Neuronal stem cell (in vitro differentiated cells): ENCODE results near the gene CREG1. TPM values are rescaled to one million over a fixed set of nuclear protein-coding genes. Genes with fewer than 3 reads are reported as not detected.

Source experiments
- DNase-seq: peaks from one replicate; pipeline ENCODE4 v3.0.0-alpha.2; 2013; ENCODE audit warnings: low spot score
- H2AFZ ChIP-seq: one replicate; pipeline ENCODE4 v1.6.1; 2013; ENCODE audit warnings: mild to moderate bottlenecking, low read length, inconsistent platforms
- H2AK5ac ChIP-seq: 2 replicates; pipeline ENCODE4 v1.6.1; 2013; ENCODE audit warnings: low read depth, mild to moderate bottlenecking, inconsistent platforms, low read length, moderate library complexity, mixed read lengths
- H2BK120ac ChIP-seq: 2 replicates; pipeline ENCODE4 v1.6.1; 2013; ENCODE audit warnings: low read depth, mild to moderate bottlenecking, inconsistent platforms, low read length, moderate library complexity, mixed read lengths
- H2BK12ac ChIP-seq: one replicate; pipeline ENCODE4 v1.6.1; 2013; ENCODE audit warnings: low read length, inconsistent platforms
- H2BK15ac ChIP-seq: 2 replicates; pipeline ENCODE4 v1.6.1; 2013; ENCODE audit warnings: mild to moderate bottlenecking, low read length, inconsistent platforms, mixed read lengths
- H2BK5ac ChIP-seq: one replicate; pipeline ENCODE4 v1.6.1; 2013; ENCODE audit warnings: inconsistent platforms, mild to moderate bottlenecking, low read length, moderate library complexity
- H3K14ac ChIP-seq: one replicate; pipeline ENCODE4 v1.6.1; 2013; ENCODE audit warnings: low read length, inconsistent platforms
- H3K18ac ChIP-seq: 2 replicates; pipeline ENCODE4 v1.6.1; 2013; ENCODE audit warnings: low read length, inconsistent platforms
- H3K23ac ChIP-seq: 2 replicates; pipeline ENCODE4 v1.6.1; 2013; ENCODE audit warnings: low read depth, mild to moderate bottlenecking, mixed read lengths, low read length, inconsistent platforms; ENCODE audit not compliant: poor library complexity
- H3K27ac ChIP-seq: replicated peaks from 3 replicates; pipeline ENCODE4 v1.5.1; 2013; ENCODE audit warnings: low read length, inconsistent platforms
- H3K27me3 ChIP-seq, 3 experiments: 2 replicates each; pipeline ENCODE4 v1.6.1; 2013; ENCODE audit warnings: low read length in 3 of 3, mild to moderate bottlenecking in 2 of 3, inconsistent platforms in 1 of 3, low read depth in 1 of 3, mixed read lengths in 1 of 3, moderate library complexity in 1 of 3; ENCODE audit not compliant: control insufficient read depth in 3 of 3, insufficient read depth in 3 of 3
- H3K36me3 ChIP-seq, 2 donors: replicated peaks in 1 of 2; 2 replicates each; pipeline ENCODE4 v1.6.1; 2013; ENCODE audit warnings: low read length in 2 of 2; ENCODE audit not compliant: control insufficient read depth in 2 of 2, insufficient read depth in 2 of 2
- H3K4ac ChIP-seq: 2 replicates; pipeline ENCODE4 v1.6.1; 2013; ENCODE audit warnings: inconsistent platforms, mild to moderate bottlenecking, low read length, moderate library complexity
- H3K4me1 ChIP-seq, 2 donors: 1 replicate in 1 of 2; 2 replicates in 1 of 2; pipeline ENCODE4 v1.6.1; 2013; ENCODE audit warnings: low read length in 2 of 2, low read depth in 1 of 2; ENCODE audit not compliant: control insufficient read depth in 2 of 2, insufficient read depth in 1 of 2
- H3K4me2 ChIP-seq: one replicate; pipeline ENCODE4 v1.6.1; 2013; ENCODE audit warnings: mild to moderate bottlenecking, low read length, inconsistent platforms; ENCODE audit not compliant: insufficient read depth, poor library complexity, severe bottlenecking
- H3K4me3 ChIP-seq, 2 donors: 2 replicates each; pipeline ENCODE4 v1.5.1; 2013; ENCODE audit warnings: low read length in 2 of 2, mild to moderate bottlenecking in 2 of 2, inconsistent platforms in 1 of 2, moderate library complexity in 1 of 2
- H3K79me1 ChIP-seq: one replicate; pipeline ENCODE4 v1.6.1; 2013; ENCODE audit warnings: low read depth, mild to moderate bottlenecking, inconsistent platforms, low read length, moderate library complexity
- H3K9ac ChIP-seq: one replicate; pipeline ENCODE4 v1.6.1; 2013; ENCODE audit warnings: mild to moderate bottlenecking, low read depth, low read length, inconsistent platforms; ENCODE audit not compliant: poor library complexity
- H3K9me3 ChIP-seq, 2 donors: replicated peaks in 1 of 2; 2 replicates each; pipeline versions ENCODE3 to v1.6.1; 2013; ENCODE audit warnings: low read length in 2 of 2, mild to moderate bottlenecking in 2 of 2, inconsistent platforms in 1 of 2, low read depth in 1 of 2, mixed read lengths in 1 of 2, moderate library complexity in 1 of 2; ENCODE audit not compliant: control insufficient read depth in 2 of 2, insufficient read depth in 1 of 2
- H4K8ac ChIP-seq: one replicate; pipeline ENCODE4 v1.6.1; 2013; ENCODE audit warnings: low read depth, mild to moderate bottlenecking, inconsistent platforms, low read length, moderate library complexity
- H4K91ac ChIP-seq: one replicate; pipeline ENCODE4 v1.6.1; 2013; ENCODE audit warnings: low read length, low read depth, mild to moderate bottlenecking, inconsistent platforms; ENCODE audit not compliant: poor library complexity
- WGBS, 2 donors: extraction: QIAGEN DNeasy Blood & Tissue Kit; methylation state at CpG; one replicate each; pipeline ENCODE4 v1.1.7; 2013; ENCODE audit warnings: missing lambda C conversion rate in 2 of 2, mixed read lengths in 1 of 2; ENCODE audit not compliant: insufficient read length in 2 of 2, insufficient replicate concordance in 1 of 2; ENCODE audit errors: extremely low coverage in 2 of 2; 5-methylcytosine and 5-hydroxymethylcytosine counted together
- polyA plus RNA-seq, 2 experiments: library from polyadenylated mRNA; stranded (reverse); fragments of 200-250 nt; gene quantifications; one replicate each; pipeline ENCODE4 v1.2.3, GENCODE V29; 2013

Gene CREG1
- 32.6 TPM for polyA plus RNA-seq (2013, experiment 1 of 2)
- polyA plus RNA-seq (2013, experiment 2 of 2), result 33.4 TPM

DNA sequence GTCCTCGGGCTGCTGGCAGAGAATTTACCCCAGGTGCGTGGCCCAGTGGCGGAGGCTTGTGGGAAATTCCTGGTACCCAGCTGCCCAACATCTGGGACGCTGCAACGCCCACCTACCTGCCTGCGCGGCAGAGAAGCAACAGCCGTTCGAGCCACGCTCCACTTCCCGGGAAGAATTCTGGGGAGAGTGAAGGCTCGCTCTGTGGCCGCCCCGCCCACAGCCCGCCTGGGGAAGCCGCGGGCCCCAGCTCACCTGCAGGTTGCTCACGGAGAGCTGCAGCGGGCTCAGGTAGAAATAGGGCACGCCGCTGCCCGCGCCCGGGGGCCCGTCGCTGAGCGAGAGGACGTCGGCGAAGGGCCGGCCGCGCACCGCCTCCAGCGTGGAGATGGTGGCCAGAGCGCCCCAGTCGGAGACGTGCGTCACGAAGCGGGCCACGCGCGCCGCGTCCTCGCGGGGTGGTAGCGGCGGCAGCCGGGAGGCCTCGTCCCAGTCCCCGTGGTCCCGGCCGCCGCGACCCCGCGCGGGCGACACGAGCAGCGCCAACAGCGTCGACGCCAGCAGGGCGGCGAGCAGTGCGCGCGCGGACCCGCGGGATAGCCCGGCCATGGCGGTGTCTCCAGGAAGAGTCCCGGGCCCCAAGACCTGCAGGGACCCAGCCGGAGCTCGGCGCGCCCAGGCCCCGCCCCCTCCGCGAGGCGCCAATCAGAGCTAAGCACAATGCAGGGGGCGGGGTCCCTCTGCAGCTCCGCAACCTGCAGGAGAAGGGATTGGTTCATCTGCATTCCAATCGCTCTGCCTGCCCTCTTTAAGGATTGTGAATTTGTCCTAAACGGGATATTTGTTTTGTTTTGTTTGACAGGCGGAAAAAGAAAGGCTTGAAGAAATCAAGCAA, at the start of gene CREG1:
Gene CREG1, minus strand, starts transcription at position 627 of the 892 bp plus-strand sequence.
- peak within 1 kb of the TSS; percentile 67 for H2BK5ac ChIP-seq
- H3K9me3 ChIP-seq, result no peaks in the 10 kb centered on the region
- H3K14ac ChIP-seq, result peak within 1 kb of the TSS; percentile 33
- H2AFZ ChIP-seq, result peak within 1 kb of the TSS; percentile 97
- H4K8ac ChIP-seq, result no peak within 1 kb of the TSS
- H3K4me2 ChIP-seq, result peak within 1 kb of the TSS; percentile 98
- H2BK15ac ChIP-seq, result no peak within 1 kb of the TSS
- peak within 1 kb of the TSS; percentile 67 for H2BK12ac ChIP-seq
- peaks cover 0 to 9% (median 0%) of the 10 kb centered on the region in 3 experiments for H3K27me3 ChIP-seq
- peak within 1 kb of the TSS; percentile 91 for H3K9ac ChIP-seq
- H3K4ac ChIP-seq, result no peak within 1 kb of the TSS
- H2BK120ac ChIP-seq, result no peak within 1 kb of the TSS
- H3K23ac ChIP-seq, result peak within 1 kb of the TSS; percentile 92
- H2AK5ac ChIP-seq, result no peak within 1 kb of the TSS
- H3K36me3 ChIP-seq, result no peaks in the 10 kb centered on the region
- H3K27ac ChIP-seq, result no peak within 1 kb of the TSS
- H3K18ac ChIP-seq, result peak within 1 kb of the TSS; percentile 97
- WGBS, 2 donors, result no CpG with 5 or more reads among the region's 90 CpGs
- H4K91ac ChIP-seq, result peak within 1 kb of the TSS; percentile 23
- peak within 1 kb of the TSS; percentile 78 to 98 for H3K4me3 ChIP-seq
- H3K79me1 ChIP-seq, result no peaks in the 10 kb centered on the region
- H3K4me1 ChIP-seq, result no peaks in the 10 kb centered on the region
- peak; percentile 94 for DNase-seq

- no peak overlapping the region for H3K18ac ChIP-seq
- no peak overlapping the region for H4K91ac ChIP-seq
- no peak overlapping the region for H3K23ac ChIP-seq
- H2BK12ac ChIP-seq, result no peak overlapping the region
- peaks cover 0 to 2% of the 10 kb centered on the region in 2 donors for H3K9me3 ChIP-seq
- no peaks in the 10 kb centered on the region for H3K79me1 ChIP-seq
- H3K4me2 ChIP-seq, result no peak overlapping the region
- no peak overlapping the region for H2BK5ac ChIP-seq
- no peaks in the 10 kb centered on the region for H3K4me1 ChIP-seq
- H3K9ac ChIP-seq, result no peak overlapping the region
- no peak overlapping the region for H3K14ac ChIP-seq
- no peak overlapping the region for H2BK120ac ChIP-seq
- peaks cover 0 to 4% (median 0%) of the 10 kb centered on the region in 3 experiments for H3K27me3 ChIP-seq
- H3K36me3 ChIP-seq, result no peaks in the 10 kb centered on the region
- no peak overlapping the region for H3K4ac ChIP-seq
- H3K27ac ChIP-seq, result no peak overlapping the region
- WGBS, 2 donors, result no CpG with 5 or more reads among the region's 8 CpGs
- no peak overlapping the region for H3K4me3 ChIP-seq
- no peak overlapping the region for H4K8ac ChIP-seq
- no peak for DNase-seq
- H2AFZ ChIP-seq, result no peak overlapping the region
- no peak overlapping the region for H2BK15ac ChIP-seq
- no peak overlapping the region for H2AK5ac ChIP-seq
Observed at GRCh38 chr1:167602840-167603239, 49.3 kb upstream of the CREG1 start.

GRCh38 chr1:167601442-167602383, 48.2 kb upstream of the CREG1 start:
- Histone ChIP-seq H3K27me3 (peaks cover 0 to 4% (median 0%) of the 10 kb centered on the region in 3 experiments), H3K9ac (no peak overlapping the region), H4K8ac (no peak overlapping the region), H2BK15ac (no peak overlapping the region), H3K9me3 (no peaks in the 10 kb centered on the region), H3K4me3 (no peak overlapping the region), H3K4me1 (no peaks in the 10 kb centered on the region), H2BK5ac (no peak overlapping the region), H3K14ac (no peak overlapping the region), H3K27ac (no peak overlapping the region), H3K79me1 (no peaks in the 10 kb centered on the region), H2AK5ac (no peak overlapping the region), H2BK12ac (no peak overlapping the region), H3K4ac (no peak overlapping the region), H2BK120ac (no peak overlapping the region), H3K18ac (no peak overlapping the region), H3K23ac (no peak overlapping the region), H2AFZ (no peak overlapping the region), H3K4me2 (no peak overlapping the region), H3K36me3 (no peaks in the 10 kb centered on the region), H4K91ac (no peak overlapping the region)
- no peak for DNase-seq
- no CpG with 5 or more reads among the region's 8 CpGs for WGBS, 2 donors
